Neural progenitor cell (in vitro differentiated cells): ENCODE data around the gene TBX10. TPM values are rescaled to one million over a fixed set of nuclear protein-coding genes. Genes with fewer than 3 reads are reported as not detected.

Source experiments
- DNase-seq: peaks from one replicate; pipeline ENCODE4 v3.0.0-alpha.2; 2016; ENCODE audit warnings: low spot score
- H2AFZ ChIP-seq: fragments of 200-600 bp; sonication (generic); replicated peaks from 2 replicates; pipeline ENCODE4 v1.6.1; 2016; ENCODE audit warnings: antibody characterized with exemption
- H3F3A ChIP-seq: fragments of 200-600 bp; sonication (generic); 2 replicates; pipeline ENCODE4 v1.6.1; 2016; ENCODE audit warnings: antibody characterized with exemption, low read depth
- H3K27ac ChIP-seq: fragments of 200-600 bp; sonication (generic); 2 replicates; pipeline ENCODE4 v1.5.1; 2016; ENCODE audit warnings: mild to moderate bottlenecking
- H3K27me3 ChIP-seq: fragments of 200-600 bp; sonication (generic); 2 replicates; pipeline ENCODE4 v1.6.1; 2016; ENCODE audit warnings: mild to moderate bottlenecking, moderate library complexity
- H3K36me3 ChIP-seq: fragments of 200-600 bp; sonication (generic); 2 replicates; pipeline ENCODE4 v1.5.1; 2016
- H3K4me1 ChIP-seq: fragments of 200-600 bp; sonication (generic); 2 replicates; pipeline ENCODE4 v1.6.1; 2016; ENCODE audit warnings: mixed run types
- H3K4me2 ChIP-seq: fragments of 200-600 bp; sonication (generic); 2 replicates; pipeline ENCODE4 v1.6.1; 2016
- H3K4me3 ChIP-seq: fragments of 200-600 bp; sonication (generic); 2 replicates; pipeline ENCODE4 v1.5.1; 2016
- H3K79me2 ChIP-seq: fragments of 200-600 bp; sonication (generic); 2 replicates; pipeline ENCODE4 v1.6.1; 2016; ENCODE audit warnings: low read depth
- H3K9ac ChIP-seq: fragments of 200-600 bp; sonication (generic); 2 replicates; pipeline ENCODE4 v1.6.1; 2016
- H3K9me3 ChIP-seq: fragments of 200-600 bp; sonication (generic); 2 replicates; pipeline ENCODE4 v1.5.1; 2016; ENCODE audit warnings: low read depth
- H4K20me1 ChIP-seq: fragments of 200-600 bp; sonication (generic); 2 replicates; pipeline ENCODE4 v1.6.1; 2016; ENCODE audit warnings: low read depth
- H3K27ac Mint-ChIP-seq: 3 replicates; pipeline ENCODE4 v1.8.0; 2021; ENCODE audit warnings: mixed read lengths
- H3K27me3 Mint-ChIP-seq: 2 replicates; pipeline ENCODE4 v1.8.0; 2022; ENCODE audit warnings: low read depth, mild to moderate bottlenecking, inconsistent platforms, moderate library complexity, mixed read lengths; ENCODE audit not compliant: insufficient read depth
- H3K36me3 Mint-ChIP-seq: 3 replicates; pipeline ENCODE4 v1.8.0; 2021; ENCODE audit warnings: mixed read lengths
- H3K4me1 Mint-ChIP-seq: 3 replicates; pipeline ENCODE4 v1.8.0; 2021; ENCODE audit warnings: mixed read lengths
- H3K4me3 Mint-ChIP-seq: 3 replicates; pipeline ENCODE4 v1.8.0; 2021; ENCODE audit warnings: mild to moderate bottlenecking, moderate library complexity, mixed read lengths
- H3K9me3 Mint-ChIP-seq: 3 replicates; pipeline ENCODE4 v1.8.0; 2020; ENCODE audit warnings: mixed read lengths
- EZH2 ChIP-seq: fragments of 200-600 bp; sonication (generic); IDR thresholded peaks from 2 replicates; pipeline ENCODE4 v1.6.1; 2017; ENCODE audit warnings: antibody characterized with exemption, mild to moderate bottlenecking, moderate library complexity
- EZH2phosphoT487 ChIP-seq: fragments of 200-600 bp; sonication (generic); IDR thresholded peaks from 2 replicates; pipeline ENCODE4 v1.6.1; 2017; ENCODE audit warnings: antibody characterized with exemption
- total RNA-seq: library from RNA; depleted of rRNA; stranded (reverse); fragments of >200 nt; gene quantifications from 2 replicates; pipeline ENCODE4 v1.2.3, GENCODE V29; 2015; ENCODE audit warnings: low replicate concordance
- TF ChIP-seq, protein P1 (sequence below): fragments of 200-600 bp; sonication (generic); IDR thresholded peaks from 2 replicates; pipeline ENCODE4 v1.5.1; 2017; ENCODE audit warnings: antibody characterized with exemption, mild to moderate bottlenecking

The TBX10 gene
- total RNA-seq, 1 donor from 2014 or later = not detected

DNA sequence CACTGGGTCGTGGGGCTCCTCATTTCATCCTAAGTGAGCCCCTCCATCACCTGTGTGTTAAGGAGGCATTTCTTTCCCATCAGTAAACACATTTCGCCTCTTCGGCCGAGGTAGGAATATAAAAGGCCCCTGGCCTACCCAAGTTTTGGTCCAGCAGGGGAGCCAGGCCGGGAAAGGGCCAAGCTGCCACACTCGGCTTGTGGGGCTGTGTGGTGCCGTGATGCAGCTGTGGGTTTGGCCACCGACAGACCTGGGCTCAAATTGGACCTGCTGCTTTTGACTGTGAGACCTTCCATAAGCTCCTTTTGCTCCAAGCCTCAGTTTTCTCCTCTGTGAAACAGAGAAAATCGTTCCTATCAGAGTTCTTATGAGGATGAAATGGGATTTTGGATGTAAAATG is 32.1 kb downstream of the TBX10 start:
- Histone ChIP-seq H3K27me3 (peaks cover 24% of the 10 kb centered on the region), H3F3A (peaks cover 28% of the 10 kb centered on the region), H3K4me2 (peak overlapping the region; percentile 87), H2AFZ (no peak overlapping the region), H3K79me2 (peaks cover 10% of the 10 kb centered on the region), H3K9me3 (no peaks in the 10 kb centered on the region), H4K20me1 (no peaks in the 10 kb centered on the region), H3K36me3 (no peaks in the 10 kb centered on the region), H3K4me3 (peak overlapping the region; percentile 96), H3K9ac (peak overlapping the region; percentile 68), H3K4me1 (peaks cover 29% of the 10 kb centered on the region), H3K27ac (no peak overlapping the region)
- peaks cover 39% of the 10 kb centered on the region for H3K4me1 Mint-ChIP-seq
- peaks cover 4% of the 10 kb centered on the region for H3K36me3 Mint-ChIP-seq
- TF ChIP-seq EZH2phosphoT487 = no peak
- TF ChIP-seq, protein P1, sequence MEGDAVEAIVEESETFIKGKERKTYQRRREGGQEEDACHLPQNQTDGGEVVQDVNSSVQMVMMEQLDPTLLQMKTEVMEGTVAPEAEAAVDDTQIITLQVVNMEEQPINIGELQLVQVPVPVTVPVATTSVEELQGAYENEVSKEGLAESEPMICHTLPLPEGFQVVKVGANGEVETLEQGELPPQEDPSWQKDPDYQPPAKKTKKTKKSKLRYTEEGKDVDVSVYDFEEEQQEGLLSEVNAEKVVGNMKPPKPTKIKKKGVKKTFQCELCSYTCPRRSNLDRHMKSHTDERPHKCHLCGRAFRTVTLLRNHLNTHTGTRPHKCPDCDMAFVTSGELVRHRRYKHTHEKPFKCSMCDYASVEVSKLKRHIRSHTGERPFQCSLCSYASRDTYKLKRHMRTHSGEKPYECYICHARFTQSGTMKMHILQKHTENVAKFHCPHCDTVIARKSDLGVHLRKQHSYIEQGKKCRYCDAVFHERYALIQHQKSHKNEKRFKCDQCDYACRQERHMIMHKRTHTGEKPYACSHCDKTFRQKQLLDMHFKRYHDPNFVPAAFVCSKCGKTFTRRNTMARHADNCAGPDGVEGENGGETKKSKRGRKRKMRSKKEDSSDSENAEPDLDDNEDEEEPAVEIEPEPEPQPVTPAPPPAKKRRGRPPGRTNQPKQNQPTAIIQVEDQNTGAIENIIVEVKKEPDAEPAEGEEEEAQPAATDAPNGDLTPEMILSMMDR = no peak
- no peak for TF ChIP-seq EZH2
- H3K27me3 Mint-ChIP-seq = peaks cover 17% of the 10 kb centered on the region
- peaks cover 7% of the 10 kb centered on the region for H3K9me3 Mint-ChIP-seq
- H3K4me3 Mint-ChIP-seq = peak overlapping the region; percentile 97
- H3K27ac Mint-ChIP-seq = peak overlapping the region; percentile 69
- no peak for DNase-seq

DNA sequence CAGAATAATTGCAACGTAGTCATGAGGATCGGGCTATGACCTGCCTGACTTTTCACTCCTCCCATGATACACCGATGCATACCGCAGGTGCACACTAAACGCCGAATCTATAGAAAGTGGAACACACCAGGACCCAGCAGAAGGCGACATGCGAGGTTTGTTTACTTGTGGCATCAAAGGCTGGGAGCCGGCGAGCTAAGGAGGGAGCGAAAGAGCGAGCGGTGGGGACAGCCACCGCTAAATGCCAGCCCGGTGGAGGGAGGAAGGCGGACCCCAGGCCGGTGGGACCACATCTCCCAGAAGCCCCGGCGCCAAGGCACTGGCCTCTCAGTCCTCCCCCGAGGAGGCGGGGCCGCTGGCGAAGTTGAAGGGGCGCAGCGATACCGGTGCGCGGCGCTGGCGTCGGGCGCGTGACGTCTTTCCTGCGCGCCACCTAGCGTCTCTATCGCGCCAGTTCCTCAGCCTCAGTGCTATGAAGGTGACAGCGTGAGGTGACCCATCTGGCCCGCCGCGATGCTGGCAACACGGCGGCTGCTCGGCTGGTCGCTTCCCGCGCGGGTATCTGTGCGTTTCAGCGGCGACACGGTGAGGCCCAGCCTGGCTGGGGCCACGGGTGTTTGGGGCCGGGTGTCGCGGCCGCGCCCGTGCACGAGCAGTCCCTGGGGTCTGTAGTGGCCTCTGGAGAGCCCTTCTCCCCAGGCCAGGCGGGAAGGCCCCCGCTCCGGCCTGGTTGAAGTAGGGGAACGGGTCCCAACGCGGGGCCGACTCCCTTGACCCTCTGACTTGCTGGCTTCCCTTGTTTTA is 32.9 kb downstream of the TBX10 start, which contains the start of gene NDUFV1:
Gene NDUFV1, plus strand, starts transcription at position 445 of the 804 bp plus-strand sequence. Its CDS starts 69 bp downstream, at position 514.
- H3K27me3 ChIP-seq = peaks cover 27% of the 10 kb centered on the region
- peak within 1 kb of the TSS; percentile 96 for H3K4me3 ChIP-seq
- peak; percentile 100 for DNase-seq
- Mint-ChIP-seq H3K27me3 (peaks cover 17% of the 10 kb centered on the region), H3K4me3 (peak within 1 kb of the TSS; percentile 97), H3K4me1 (peaks cover 39% of the 10 kb centered on the region), H3K36me3 (peaks cover 2% of the 10 kb centered on the region), H3K27ac (peak within 1 kb of the TSS; percentile 69), H3K9me3 (peaks cover 7% of the 10 kb centered on the region)
- H3K79me2 ChIP-seq = peaks cover 10% of the 10 kb centered on the region
- H3F3A ChIP-seq = peaks cover 28% of the 10 kb centered on the region
- no peaks in the 10 kb centered on the region for H3K36me3 ChIP-seq
- H3K4me2 ChIP-seq = peak within 1 kb of the TSS; percentile 87
- peak within 1 kb of the TSS; percentile 40 for H2AFZ ChIP-seq
- H3K4me1 ChIP-seq = peaks cover 29% of the 10 kb centered on the region
- no peak within 1 kb of the TSS for H3K27ac ChIP-seq
- H4K20me1 ChIP-seq = no peaks in the 10 kb centered on the region
- TF ChIP-seq EZH2phosphoT487 (no peak), EZH2 (no peak)
- TF ChIP-seq, protein P1 = peak; percentile 59
- no peaks in the 10 kb centered on the region for H3K9me3 ChIP-seq
- peak within 1 kb of the TSS; percentile 68 for H3K9ac ChIP-seq

DNA sequence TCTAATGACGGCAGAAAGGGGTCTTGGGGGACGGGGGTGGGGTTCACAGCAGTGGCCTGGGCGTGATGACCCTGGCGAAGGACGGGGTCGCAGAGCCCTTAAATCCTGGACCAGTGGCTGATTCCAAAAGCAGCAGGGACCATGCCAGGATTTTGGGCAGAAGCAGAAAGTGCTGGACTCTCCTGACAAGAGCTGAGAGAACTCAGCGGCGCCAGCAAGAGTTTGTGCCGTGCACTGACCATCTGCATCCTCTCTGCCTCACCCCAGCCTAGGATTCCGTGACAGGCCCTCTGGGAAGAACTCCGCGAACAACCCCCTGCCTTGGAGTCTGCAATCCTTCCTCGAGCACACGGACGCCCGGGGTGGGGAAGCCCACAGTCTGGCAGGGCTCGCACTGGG is 33.5 kb downstream of the TBX10 start:
- no peak overlapping the region for H3K27ac ChIP-seq
- H3K9me3 ChIP-seq = no peaks in the 10 kb centered on the region
- H3K36me3 ChIP-seq = no peaks in the 10 kb centered on the region
- Mint-ChIP-seq H3K9me3 (peaks cover 8% of the 10 kb centered on the region), H3K36me3 (peaks cover 2% of the 10 kb centered on the region), H3K27ac (peak overlapping the region; percentile 32), H3K27me3 (peaks cover 17% of the 10 kb centered on the region), H3K4me1 (peaks cover 39% of the 10 kb centered on the region), H3K4me3 (peak overlapping the region; percentile 97)
- H3K4me2 ChIP-seq = peak overlapping the region; percentile 81
- peak; percentile 38 for DNase-seq
- peak overlapping the region; percentile 96 for H3K4me3 ChIP-seq
- H3F3A ChIP-seq = peaks cover 28% of the 10 kb centered on the region
- no peak overlapping the region for H3K9ac ChIP-seq
- no peak overlapping the region for H2AFZ ChIP-seq
- H3K4me1 ChIP-seq = peaks cover 29% of the 10 kb centered on the region
- no peaks in the 10 kb centered on the region for H4K20me1 ChIP-seq
- peaks cover 27% of the 10 kb centered on the region for H3K27me3 ChIP-seq
- no peak for TF ChIP-seq EZH2
- TF ChIP-seq, protein P1 = no peak
- TF ChIP-seq EZH2phosphoT487 = no peak
- H3K79me2 ChIP-seq = peaks cover 10% of the 10 kb centered on the region
